GM21528 (cell line): ENCODE data around the gene SMIM11.
"Not testable (repeated sequence)": the region's sequence is repeated elsewhere in the genome, so short reads cannot be mapped to it uniquely, and the experiment has no call there.

Source experiments
- ATAC-seq: cut with Tn5 transposase; IDR thresholded peaks from one replicate; pipeline ENCODE4 v1.9.1; 2021; ENCODE audit warnings: mild to moderate bottlenecking, moderate library complexity; ENCODE audit not compliant: unreplicated experiment, low FRiP score

Gene SMIM11

GRCh38 chr21:34353182-34353581 is 22.1 kb upstream of the SMIM11 start:
- ATAC-seq = no peak

- ATAC-seq = no peak
Observed at GRCh38 chr21:34354836-34355235, 20.5 kb upstream of the SMIM11 start.

GRCh38 chr21:34355570-34355969 is 19.7 kb upstream of the SMIM11 start:
- no peak for ATAC-seq

DNA sequence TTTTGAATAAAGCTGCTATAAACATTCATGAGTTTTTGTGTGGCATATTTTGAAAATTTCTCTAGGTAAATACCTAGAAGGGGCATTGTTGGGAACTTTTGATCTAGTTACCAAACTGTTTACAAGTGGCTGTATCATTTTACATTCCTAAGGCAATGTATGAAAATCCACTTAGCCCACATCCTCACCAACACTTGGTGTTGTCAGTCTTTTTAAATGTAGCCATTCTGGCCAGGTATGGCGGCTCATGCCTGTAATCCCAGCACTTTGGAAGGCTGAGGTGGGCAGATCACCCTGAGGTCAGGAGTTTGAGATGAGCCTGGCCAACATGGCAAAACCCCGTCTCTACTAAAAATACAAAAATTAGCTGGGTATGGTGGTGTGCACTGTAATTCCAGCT is 17.4 kb upstream of the SMIM11 start:
- no peak for ATAC-seq

- no peak for ATAC-seq
Observed at GRCh38 chr21:34358866-34359265, 16.4 kb upstream of the SMIM11 start.

DNA sequence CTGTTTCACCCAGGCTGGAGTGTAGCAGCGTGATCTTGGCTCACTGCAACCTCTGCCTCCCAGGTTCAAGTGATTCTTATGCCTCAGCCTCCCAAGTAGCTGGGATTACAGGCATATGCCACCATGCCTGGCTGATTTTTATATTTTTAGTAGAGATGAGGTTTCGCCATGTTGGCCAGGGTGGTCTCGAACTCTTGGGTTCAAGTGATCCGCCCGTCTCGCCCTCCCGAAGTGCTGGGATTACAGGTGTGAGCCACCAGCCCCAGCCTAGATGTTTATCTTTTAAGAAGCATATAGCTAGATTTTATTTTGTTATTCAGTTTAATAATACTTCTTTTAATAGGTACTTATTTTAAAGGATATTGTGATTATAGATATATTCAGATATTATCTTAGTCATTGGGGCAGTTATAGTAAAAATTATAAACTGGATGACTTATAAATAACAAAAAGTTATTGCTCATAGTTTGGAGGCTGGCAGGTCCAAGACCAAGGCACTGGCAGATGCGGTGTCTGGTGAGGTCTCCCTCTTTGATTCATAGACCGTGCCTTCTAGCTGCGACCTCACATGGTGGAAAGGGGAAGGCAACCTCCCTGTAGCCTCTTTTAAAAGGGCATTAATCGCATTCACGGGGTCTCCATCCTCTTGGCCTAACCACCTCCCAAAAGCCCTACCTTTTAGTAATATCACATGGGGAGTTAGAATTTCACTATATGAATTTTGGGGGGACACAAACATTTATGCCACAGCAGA is 14.6 kb upstream of the SMIM11 start:
- ATAC-seq = no peak

- no peak for ATAC-seq
Observed at GRCh38 chr21:34362136-34362444, 13.2 kb upstream of the SMIM11 start.

GRCh38 chr21:34362670-34363069 is 12.6 kb upstream of the SMIM11 start:
- no peak for ATAC-seq

GRCh38 chr21:34363733-34364132 is 11.6 kb upstream of the SMIM11 start, which contains the start of gene KCNE2:
TSS of gene KCNE2 (plus strand) at chr21:34364006. CDS start at chr21:34370479, 6,473 bp downstream.
- ATAC-seq = no peak

DNA sequence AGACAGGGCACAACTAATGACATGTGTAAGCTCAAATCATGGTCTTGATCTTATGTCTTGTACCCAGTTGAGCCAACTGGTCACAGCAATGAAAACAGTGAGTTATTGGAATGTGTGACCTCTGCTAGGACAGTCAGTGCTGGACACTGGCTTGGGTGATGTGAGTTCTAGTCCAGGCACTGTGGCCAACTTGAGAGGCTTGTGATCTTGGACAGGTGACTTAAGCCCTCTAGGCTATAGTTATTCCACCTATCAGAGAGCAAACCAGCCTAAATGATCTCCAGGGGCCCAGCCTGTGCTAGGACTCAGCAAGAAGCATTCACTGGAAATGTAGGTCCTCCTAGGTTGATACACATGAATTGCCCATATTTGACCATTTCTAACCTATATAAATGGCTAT is 10.4 kb upstream of the SMIM11 start:
- ATAC-seq = no peak

- no peak for ATAC-seq
Observed at GRCh38 chr21:34365809-34366208, 9.5 kb upstream of the SMIM11 start.

DNA sequence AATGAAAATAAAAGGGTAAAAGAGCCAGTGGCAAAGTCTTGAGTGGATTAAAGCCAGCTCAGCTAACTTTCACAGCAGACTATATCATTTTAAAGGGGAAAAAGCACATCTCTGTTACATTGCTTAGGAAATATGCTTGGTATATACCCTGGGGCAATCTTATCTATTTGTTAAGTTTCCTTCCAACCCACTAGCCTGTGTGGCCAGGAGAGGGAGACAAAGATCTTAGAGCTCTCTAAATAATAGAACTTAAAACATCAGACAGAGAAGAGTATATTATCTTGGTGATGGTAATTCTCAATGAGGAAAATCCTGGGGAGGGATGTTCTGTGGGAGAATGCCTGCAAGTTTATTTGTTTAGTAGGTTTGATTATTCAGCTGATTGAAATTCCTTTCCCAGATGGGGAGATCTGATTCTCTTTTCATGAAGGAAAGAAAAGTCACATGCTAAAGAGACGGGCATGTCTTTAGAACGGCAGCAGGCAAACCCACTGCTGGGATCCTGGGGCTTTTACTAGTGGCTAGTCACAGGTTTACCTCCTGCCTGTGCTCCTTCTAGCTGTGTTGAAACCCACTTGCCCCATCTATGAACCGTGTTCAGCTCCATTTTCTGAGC is 7.9 kb upstream of the SMIM11 start:
- no peak for ATAC-seq

DNA sequence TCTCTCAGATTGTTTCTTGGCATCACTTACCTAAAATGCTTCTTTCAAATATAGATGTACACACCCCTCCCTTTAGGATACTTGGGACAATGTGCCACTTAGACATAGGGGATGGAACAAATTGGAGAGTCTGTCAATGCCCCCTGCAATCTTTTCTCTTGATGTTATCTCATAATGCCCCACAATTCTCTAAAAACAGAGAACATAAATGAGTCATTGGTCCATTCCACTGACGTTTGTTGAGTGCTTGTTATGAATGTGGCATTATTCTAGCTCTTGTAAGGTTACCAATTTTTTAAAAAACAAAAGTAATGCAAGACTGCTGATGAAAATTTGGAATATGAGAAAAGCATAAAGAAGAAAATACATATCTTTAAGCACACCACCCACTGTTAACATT is 5.6 kb upstream of the SMIM11 start:
- ATAC-seq = no peak

DNA sequence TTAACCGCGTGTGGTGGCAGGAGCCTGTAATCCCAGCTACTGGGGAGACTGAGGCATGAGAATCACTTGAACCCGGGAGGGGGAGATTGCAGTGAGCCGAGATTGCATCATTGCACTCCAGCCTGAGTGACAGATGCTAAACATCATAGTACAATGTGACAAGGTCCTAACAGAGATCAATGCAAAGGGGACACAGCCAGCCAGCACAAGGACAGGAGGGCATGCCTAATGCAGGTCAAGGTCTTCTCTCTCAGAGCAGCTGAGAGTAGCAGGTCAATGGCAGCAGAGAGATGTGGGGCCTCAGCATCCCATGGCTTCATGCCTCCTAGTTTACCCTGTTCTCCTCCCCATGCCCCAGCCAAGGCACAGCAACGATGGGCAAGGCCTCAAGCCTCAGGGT is 3.0 kb upstream of the SMIM11 start:
- no peak for ATAC-seq

DNA sequence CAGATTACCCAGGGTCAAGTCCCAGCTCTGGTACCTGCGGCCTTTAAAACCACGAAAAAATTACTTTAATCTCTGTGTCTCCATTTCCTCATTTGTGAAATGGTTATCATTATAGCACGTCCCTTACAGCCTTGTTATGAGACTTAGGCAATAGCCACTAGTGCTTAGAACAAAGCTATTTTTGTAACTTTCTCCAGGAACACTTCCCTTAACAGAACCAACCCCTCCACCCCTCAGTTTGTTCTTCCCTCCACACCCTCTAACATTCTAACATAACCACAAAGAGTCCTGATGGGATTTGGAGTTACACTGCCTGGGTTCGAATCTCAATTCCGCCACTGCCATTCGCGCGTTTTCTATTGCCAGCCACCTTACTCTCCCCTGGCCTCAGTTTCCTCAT is 845 bp upstream of the SMIM11 start:
- not testable (repeated sequence) for ATAC-seq

- ATAC-seq = peak; percentile 46
Observed at GRCh38 chr21:34375619-34375972, 289 bp downstream of the SMIM11 start.

GRCh38 chr21:34383138-34383537 is 7.8 kb downstream of the SMIM11 start:
- not testable (repeated sequence) for ATAC-seq

GRCh38 chr21:34383724-34384415 is 8.6 kb downstream of the SMIM11 start:
- ATAC-seq = peak; percentile 94

DNA sequence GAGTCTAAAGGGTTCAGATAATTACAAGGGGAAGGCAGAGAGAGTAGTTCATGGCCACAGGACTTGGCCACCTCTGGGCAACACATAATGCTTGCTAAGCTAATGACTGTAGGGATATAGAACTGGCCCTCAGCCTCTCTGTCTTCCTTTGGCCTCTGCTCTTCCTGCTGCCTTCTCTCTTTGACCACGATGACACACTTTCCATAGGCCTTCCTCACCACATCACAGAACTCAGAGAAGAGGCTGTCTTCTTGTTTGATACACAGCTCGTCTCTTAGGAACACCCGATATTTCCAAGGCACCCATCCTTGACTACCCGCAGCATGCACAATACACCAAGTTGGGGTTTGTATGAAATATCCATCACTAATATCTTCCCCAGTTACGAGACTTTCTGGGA is 25.2 kb downstream of the SMIM11 start:
- ATAC-seq = not testable (repeated sequence)

GRCh38 chr21:34404742-34405141 is 29.4 kb downstream of the SMIM11 start:
- ATAC-seq = not testable (repeated sequence)

GRCh38 chr21:34405686-34406085 is 30.4 kb downstream of the SMIM11 start:
- ATAC-seq = not testable (repeated sequence)

DNA sequence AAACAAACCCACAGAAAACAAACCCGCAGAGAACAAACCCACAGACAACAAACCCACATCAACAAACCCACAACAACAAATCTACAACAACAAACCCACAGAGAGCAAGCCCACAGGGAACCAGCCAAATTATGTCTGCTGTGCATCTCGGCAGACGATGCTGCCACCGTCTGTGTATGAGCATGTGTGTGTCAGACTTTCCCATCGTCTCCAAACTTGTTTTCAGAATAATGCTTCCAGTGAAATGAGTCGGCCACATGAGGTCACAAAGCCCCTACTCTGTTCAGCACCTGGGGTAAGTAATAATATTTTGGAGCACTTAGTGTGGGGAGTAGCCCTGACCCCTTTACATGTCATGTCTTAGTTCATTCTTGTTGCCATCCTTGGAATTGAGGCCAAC is 30.8 kb downstream of the SMIM11 start:
- not testable (repeated sequence) for ATAC-seq
